Activated T-helper 1 cell treated with Interleukin-2 at 50 U/mL for 16 hours (primary cell): ENCODE measurements around the gene S1PR4.
"Not testable (repeated sequence)": the region's sequence is repeated elsewhere in the genome, so short reads cannot be mapped to it uniquely, and the experiment has no call there.

ENCODE experiments used
- DNase-seq: peaks from one replicate; pipeline ENCODE4 v3.0.0-alpha.2; 2020; ENCODE audit warnings: low read depth

S1PR4 gene

GRCh38 chr19:3196064-3196932 lies 17.7 kb downstream of the S1PR4 start:
- no peak for DNase-seq

GRCh38 chr19:3196933-3197205 lies 18.3 kb downstream of the S1PR4 start:
- DNase-seq, result no peak

- no peak for DNase-seq
Observed at GRCh38 chr19:3198901-3199700, 20.5 kb downstream of the S1PR4 start.

- DNase-seq, result no peak
Observed at GRCh38 chr19:3201072-3201700, 22.6 kb downstream of the S1PR4 start.

DNA sequence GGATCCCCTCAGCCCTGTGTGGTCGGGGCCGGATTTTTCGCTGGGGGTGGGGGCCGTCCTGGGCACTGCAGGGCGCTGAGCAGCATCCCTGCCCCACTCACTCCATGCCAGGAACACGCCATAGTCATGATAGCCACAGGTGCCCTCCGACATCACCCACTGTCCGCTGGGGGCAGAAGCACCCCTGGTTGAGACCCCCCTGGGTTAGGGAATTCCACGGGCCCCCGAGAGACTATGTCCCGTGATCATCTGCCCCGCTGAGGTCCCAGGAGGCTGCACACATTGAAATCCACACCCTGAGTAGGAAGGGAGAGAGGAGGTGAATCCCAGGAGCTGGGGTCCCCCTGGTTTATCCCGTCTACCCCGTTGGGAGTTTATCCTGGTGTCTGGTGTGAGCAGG lies 23.3 kb downstream of the S1PR4 start:
- DNase-seq, result no peak

- DNase-seq, result no peak
Observed at GRCh38 chr19:3202346-3202745, 23.8 kb downstream of the S1PR4 start.

- not testable (repeated sequence) for DNase-seq
Observed at GRCh38 chr19:3202895-3203294, 24.3 kb downstream of the S1PR4 start.

- DNase-seq, result no peak
Observed at GRCh38 chr19:3203805-3204645, 25.5 kb downstream of the S1PR4 start.

DNA sequence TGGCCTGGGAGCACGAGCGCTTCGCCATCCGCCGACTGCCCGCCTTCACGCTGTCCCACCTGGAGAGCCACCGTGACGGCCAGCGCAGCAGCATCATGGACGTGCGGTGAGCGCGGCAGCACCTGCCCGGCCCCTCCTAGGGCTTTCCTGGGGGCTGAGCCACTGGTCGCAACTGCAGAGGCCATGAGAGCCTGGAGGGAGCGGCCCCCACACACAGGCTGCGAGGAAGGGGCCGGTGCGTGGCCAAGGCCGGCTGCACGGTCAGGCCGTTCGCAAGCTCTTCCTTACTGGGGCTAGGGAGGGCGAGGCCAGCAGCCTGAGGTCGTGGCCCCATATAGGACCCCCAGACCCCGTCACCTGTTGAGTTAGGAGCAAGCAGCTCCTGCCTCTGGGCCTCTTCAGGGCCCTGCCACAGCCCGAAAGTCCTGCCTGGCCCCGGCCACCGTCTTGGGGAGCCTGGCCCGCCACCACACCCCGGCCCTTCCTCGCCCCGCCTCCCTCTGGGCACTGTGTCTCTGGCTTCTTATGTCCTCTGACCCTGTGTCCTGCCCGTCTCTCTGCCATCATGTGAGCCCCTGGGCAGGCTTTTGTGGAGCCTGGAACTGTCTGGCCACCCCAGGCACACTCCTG lies 26.2 kb downstream of the S1PR4 start:
- DNase-seq, result no peak

- no peak for DNase-seq
Observed at GRCh38 chr19:3206216-3206953, 27.8 kb downstream of the S1PR4 start.

DNA sequence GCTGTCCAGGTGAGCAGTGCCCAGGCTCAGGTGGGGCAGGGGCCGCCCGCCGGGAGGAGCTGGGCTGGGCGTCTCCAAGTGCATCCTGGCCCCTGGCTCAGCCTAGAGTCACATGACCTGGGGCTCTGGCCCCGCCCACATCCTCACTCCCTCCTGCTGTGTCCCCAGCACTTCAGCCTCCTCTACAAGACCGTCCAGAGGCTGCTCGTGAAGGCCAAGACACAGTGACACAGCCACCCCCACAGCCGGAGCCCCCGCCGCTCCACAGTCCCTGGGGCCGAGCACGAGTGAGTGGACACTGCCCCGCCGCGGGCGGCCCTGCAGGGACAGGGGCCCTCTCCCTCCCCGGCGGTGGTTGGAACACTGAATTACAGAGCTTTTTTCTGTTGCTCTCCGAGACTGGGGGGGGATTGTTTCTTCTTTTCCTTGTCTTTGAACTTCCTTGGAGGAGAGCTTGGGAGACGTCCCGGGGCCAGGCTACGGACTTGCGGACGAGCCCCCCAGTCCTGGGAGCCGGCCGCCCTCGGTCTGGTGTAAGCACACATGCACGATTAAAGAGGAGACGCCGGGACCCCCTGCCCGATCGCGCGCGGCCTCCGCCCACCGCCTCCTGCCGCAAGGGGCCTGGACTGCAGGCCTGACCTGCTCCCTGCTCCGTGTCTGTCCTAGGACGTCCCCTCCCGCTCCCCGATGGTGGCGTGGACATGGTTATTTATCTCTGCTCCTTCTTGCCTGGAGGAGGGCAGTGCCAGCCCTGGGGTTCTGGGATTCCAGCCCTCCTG lies 29.1 kb downstream of the S1PR4 start:
- no peak for DNase-seq

DNA sequence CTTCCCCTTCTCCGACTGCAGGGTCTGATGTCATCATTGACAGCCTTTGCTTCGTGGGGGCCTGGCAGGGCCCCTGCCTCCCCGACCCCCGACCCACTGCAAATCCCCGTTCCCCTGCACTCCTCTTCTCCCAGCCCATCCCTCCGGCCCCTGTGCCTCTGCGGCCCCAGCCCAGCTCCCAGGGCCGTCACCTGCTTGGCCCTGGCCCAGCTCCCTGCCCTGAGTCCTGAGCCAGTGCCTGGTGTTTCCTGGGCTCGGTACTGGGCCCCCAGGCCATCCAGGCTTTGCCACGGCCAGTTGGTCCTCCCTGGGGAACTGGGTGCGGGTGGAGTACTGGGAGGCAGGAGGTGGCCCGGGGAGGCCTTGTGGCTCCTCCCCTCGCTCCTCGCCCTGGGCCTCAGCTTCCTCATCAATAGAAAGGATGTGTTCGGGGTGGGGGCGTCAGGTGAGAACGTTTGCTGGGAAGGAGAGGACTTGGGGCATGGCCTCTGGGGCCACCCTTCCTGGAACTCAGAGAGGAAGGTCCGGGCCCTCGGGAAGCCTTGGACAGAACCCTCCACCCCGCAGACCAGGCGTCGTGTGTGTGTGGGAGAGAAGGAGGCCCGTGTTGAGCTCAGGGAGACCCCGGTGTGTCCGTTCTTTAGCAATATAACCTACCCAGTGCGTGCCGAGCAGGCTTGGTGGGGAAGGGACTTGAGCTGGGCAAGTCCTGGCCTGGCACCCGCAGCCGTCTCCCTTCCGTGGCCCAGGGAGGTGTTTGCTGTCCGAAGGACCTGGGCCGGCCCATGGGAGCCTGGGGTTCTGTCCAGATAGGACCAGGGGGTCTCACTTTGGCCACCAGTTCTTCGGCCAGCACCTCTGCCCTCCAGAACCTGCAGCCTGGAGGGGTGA lies 30.0 kb downstream of the S1PR4 start:
- DNase-seq, result no peak

DNA sequence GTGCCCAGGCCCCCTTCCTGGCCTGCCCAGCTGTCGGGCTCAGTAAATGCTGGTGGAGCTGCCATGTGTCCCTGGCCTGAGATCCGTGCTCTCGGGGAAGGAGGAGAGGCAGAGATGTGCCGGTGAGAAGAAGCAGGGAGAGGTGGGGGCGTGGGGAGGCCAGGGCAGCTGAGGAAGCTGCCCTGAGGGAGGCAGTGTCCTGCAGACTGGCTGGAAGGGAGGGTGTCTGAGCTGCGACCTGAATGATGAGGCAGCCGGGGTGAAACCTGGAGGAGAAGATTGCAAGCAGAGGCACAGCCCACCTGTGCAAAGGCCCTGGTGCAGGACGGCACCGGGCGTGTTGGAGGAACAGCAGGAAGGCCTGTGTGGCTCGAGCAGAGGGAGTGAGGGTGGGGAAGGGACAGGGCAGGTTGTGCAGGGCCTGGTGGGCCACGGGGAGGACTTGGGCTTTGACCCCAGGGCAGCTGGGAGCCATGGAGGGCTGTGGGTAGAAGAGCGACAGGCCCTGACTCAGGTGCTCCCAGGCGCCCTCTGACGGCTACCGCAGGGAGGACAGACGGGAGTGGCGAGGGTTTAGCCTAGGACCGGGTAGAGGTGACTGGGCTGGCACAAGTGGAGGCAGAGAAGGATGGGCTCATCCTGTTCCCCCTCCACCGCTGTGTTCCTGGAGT lies 31.9 kb downstream of the S1PR4 start:
- DNase-seq, result peak; percentile 40

GRCh38 chr19:3211191-3211590 lies 32.6 kb downstream of the S1PR4 start:
- no peak for DNase-seq

GRCh38 chr19:3213159-3213558 lies 34.6 kb downstream of the S1PR4 start:
- no peak for DNase-seq

DNA sequence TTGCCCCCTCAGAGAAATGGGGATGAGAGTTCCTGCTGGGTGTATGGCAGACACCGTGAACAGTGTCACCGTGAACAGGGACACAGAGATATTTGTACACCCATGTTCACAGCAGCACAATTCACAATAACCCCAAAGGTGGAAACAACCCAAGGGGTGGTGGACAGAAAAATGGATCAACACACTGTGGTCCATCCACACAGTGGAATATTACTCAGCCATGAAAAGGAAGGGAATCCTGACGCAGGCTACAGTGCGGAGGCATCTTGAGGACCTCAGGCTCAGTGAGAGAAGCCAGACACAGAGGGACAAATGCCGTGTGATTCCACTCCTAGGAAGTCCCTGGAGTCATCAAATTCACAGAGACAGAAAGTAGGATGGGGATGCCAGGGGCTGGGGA lies 38.3 kb downstream of the S1PR4 start:
- DNase-seq, result no peak

- DNase-seq, result no peak
Observed at GRCh38 chr19:3220576-3220975, 42.0 kb downstream of the S1PR4 start.

DNA sequence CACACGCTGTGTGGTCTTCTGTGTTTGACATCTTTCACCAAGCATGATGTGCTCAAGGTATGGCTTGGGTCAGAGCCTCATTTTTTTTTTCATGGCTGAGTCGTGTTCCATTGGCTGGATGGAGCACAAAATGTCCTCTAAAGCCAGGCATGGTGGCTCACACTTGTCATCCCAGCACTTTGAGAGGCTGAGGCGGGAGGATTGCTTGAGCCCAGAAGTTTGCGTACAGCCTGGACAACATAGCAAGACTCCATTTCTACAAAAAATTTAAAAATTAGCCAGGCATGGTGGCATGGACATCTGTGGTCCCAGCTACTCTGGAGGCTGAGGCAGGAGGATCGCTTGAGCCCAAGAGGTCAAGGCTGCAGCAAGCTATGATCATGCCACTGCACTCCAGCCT lies 43.0 kb downstream of the S1PR4 start:
- not testable (repeated sequence) for DNase-seq

- no peak for DNase-seq
Observed at GRCh38 chr19:3222709-3223108, 44.1 kb downstream of the S1PR4 start.
